ENCODE measurements around the gene CHST12. TPM values are rescaled to one million over a fixed set of nuclear protein-coding genes. Genes with fewer than 3 reads are reported as not detected.
"Not testable (repeated sequence)": the region's sequence is repeated elsewhere in the genome, so short reads cannot be mapped to it uniquely, and the experiment has no call there.

CHST12 gene
- total RNA-seq, 1 experiment from 2014 or later: 5.9 TPM

DNA sequence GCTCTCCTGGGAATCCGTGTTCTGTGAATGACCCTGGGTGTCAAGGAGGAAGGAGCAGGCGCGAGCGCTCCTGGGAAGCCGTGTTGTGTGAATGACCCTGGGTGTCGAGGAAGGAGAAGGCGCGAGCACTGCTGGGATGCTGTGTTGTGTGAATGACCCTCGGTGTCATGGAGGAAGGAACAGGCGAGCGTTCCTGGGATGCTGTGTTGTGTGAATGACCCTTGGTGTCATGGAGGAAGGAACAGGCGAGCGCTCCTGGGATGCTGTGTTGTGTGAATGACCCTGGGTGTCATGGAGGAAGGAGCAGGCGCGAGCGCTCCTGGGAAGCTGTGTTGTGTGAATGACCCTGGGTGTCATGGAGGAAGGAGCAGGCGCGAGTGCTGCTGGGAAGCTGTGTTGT lies 25.3 kb upstream of the CHST12 start:
- not testable (repeated sequence) for DNase-seq (ENCODE audit: low read depth)

- no peak for DNase-seq (ENCODE audit: low read depth)
Measured at GRCh38 chr7:2379161-2379560, 24.2 kb upstream of the CHST12 start.

- no peak for DNase-seq (ENCODE audit: low read depth)
Measured at GRCh38 chr7:2379821-2380450, 23.5 kb upstream of the CHST12 start.

GRCh38 chr7:2380461-2380860 lies 22.9 kb upstream of the CHST12 start:
- DNase-seq (ENCODE audit: low read depth): no peak

- no peak for DNase-seq (ENCODE audit: low read depth)
Measured at GRCh38 chr7:2381227-2381626, 22.2 kb upstream of the CHST12 start.

GRCh38 chr7:2381881-2382509 lies 21.4 kb upstream of the CHST12 start:
- no peak for DNase-seq (ENCODE audit: low read depth)

GRCh38 chr7:2383543-2384274 lies 19.7 kb upstream of the CHST12 start:
- DNase-seq (ENCODE audit: low read depth): no peak

GRCh38 chr7:2384354-2385243 lies 18.8 kb upstream of the CHST12 start:
- DNase-seq (ENCODE audit: low read depth): no peak

DNA sequence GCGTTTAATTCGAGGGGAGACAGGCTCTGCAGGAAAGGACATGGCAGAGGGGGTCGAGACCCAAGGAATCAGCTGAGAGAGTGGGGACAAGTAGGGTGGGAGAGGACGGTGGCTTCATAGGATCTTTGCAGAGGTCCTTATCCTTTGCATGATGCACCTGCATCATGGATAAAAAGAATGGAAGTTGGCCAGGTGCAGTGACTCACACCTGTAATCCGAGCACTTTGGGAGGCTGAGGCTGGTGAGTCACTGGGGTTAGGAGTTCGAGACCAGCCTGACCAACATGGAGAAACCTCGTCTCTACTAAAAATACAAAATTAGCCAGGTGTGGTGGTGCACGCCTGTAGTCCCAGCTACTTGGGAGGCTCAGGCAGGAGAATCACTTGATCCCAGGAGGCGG lies 17.3 kb upstream of the CHST12 start:
- not testable (repeated sequence) for DNase-seq (ENCODE audit: low read depth)

DNA sequence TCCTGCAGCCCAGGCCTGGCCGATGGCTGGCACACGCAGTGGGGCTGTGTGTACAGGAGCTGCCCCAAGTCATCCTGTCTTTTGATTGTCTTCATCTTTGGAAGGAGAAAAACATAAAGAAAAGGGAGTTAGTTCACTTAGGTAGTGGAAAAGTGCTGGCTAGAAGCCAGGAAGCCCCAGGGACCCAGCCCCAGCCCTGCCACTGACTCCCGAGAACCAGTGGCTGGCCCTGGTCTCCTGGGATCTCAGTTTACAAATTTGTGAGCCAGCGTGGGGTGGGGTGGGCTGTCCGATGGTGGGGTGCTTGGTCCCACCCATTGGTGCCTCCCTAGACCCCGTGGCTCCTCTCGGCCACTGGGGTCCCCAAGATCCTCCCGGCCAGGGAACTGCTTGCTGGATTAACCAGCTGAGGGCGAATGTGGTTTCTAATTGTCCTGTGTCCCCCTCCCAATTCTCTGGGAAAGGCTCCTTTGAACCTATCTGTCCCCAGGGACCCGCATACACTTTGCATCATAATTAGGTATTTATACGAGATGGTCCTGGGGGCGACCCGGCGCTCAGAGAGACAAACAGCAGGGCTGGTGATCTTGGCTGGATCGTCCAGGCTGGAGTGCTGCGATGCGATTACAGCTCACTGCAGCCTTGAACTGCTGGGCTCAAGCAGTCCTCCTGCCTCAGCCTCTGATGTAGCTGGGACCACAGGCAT lies 16.3 kb upstream of the CHST12 start:
- no peak for DNase-seq (ENCODE audit: low read depth)

DNA sequence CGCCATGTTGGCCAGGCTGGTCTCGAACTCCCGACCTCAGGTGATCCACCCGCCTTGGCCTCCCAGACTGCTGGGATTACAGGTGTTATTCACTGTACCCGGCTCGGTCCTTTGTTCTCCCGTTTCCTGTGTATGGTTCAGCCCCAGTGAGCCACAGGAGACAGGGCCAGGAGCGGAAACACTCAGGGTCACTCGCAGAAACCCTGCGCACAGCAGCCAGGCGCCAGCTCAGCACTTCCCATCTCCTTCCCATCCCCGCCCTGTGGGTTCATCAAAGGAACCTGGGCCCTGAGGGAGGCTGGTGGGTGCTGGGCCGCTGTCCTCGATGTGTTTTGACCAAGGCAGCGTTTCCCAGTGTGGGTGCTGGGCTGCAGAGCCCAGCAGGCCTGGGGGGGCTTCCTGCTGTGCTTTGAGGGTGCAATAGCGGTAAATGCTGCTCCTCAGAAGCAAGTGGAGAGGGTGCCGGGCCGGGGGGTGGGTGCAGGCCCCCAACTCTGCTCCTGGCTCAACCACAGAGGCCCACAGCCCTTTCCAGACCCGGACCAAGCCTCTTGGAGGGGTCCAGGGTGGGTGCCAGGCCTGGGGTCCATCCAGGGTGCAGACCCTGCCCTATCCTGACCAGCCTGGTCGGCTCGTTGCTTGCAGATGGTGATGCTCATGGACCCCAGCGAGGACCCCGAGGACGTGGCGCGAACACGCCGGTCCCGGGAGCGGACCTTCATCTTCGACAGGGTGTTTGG lies 15.3 kb upstream of the CHST12 start:
- DNase-seq (ENCODE audit: low read depth): no peak

GRCh38 chr7:2388637-2388954 lies 14.8 kb upstream of the CHST12 start:
- no peak for DNase-seq (ENCODE audit: low read depth)

DNA sequence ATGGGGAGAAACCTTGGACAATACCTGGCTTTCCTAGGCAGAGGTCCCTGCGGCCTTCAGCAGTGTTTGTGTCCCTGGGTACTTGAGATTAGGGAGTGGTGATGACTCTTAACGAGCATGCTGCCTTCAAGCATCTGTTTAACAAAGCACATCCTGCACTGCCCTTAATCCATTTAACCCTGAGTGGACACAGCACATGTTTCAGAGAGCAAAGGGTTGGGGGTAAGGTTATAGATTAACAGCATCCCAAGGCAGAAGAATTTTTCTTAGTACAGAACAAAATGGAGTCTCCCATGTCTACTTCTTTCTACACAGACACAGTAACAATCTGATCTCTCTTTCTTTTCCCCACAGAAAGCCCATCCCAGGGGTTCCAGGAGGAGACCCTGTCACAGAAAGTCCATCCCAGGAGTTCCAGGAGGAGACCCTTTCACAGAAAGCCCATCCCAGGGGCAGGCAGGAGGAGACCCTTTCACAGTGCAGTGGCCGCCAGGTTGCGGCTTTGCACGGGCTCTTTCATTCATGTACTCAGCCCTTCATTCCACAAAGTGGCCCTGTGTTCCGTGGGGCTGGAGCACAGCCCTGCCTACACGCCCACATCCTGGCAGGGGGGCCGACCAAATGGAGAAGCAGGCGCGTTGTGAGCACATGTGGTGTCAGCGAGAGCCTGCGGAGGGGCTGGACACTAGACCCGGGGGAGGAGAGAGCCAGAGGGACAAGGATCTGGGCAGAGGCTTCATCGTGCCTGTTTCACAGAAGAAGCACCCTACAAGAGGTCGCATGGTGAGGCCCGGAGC lies 13.2 kb upstream of the CHST12 start:
- peak; percentile 53 for DNase-seq (ENCODE audit: low read depth)

DNA sequence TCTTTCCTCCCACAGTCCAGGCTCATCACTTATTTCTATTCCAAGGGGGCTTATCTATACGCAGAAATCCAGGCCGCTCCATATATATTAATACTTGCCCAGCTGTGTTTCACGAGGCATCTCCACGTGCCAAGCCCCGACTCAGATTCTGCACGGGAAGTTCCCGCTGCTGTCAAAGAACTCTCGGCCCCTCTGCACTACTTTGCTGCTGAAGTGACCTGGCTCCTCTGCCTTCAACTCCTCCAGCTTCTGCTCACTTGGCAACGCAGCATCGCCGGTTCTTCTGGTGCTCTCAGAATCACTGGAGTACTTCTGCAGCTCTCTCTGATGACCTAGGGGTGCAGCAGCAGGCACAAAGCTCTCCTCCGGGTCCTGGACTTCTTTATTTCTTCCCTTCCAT lies 9.7 kb upstream of the CHST12 start:
- DNase-seq (ENCODE audit: low read depth): no peak

GRCh38 chr7:2394566-2395082 lies 8.8 kb upstream of the CHST12 start:
- no peak for DNase-seq (ENCODE audit: low read depth)

- DNase-seq (ENCODE audit: low read depth): no peak
Measured at GRCh38 chr7:2398506-2398905, 4.9 kb upstream of the CHST12 start.

DNA sequence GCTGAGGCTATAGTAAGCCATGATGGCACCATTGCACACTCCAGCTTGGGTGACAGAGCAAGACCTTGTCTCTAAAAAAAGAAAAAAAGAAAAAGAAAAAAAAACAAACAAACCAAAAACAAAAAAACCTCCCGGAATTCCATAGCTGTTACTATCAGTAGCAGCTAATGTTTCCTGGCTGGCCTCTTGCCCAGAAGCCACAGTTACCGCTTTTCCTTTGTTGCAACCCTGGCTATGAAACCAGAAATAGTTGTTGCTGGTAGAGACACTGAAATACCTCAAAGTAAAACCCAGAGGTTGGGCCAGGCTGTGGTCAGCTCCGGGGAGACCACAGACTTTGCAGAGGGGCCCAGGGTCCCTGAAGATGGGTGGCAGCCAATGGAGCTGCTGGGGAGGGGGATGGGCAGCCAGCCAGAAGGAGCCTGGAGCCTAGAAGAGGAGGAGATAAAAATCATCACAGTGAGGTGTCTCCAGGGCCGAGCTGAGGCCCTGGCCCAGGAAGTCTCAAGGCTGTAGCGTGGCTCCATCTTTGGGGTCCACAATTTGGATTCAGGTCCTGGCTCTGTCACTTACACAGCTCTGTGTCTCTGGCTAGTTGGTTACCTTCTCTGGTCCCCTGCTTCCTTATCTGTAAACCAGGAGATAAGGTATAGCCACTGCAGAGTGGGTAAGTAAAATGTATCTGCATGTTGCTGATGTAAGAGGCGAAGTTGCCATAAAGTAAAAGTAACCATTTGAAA lies 3.4 kb upstream of the CHST12 start:
- peak; percentile 98 for DNase-seq (ENCODE audit: low read depth)

GRCh38 chr7:2402687-2403013 lies 761 bp upstream of the CHST12 start:
- DNase-seq (ENCODE audit: low read depth): no peak
